GM12878 (cell line): ENCODE results near the gene PRCC. TPM values are rescaled to one million over a fixed set of nuclear protein-coding genes. Genes with fewer than 3 reads are reported as not detected.

Experiments
- ATAC-seq: fragments of 200-7000 bp; cut with Tn5 transposase; 3 replicates; pipeline ENCODE4 v1.9.1; 2020; ENCODE audit warnings: mild to moderate bottlenecking, moderate library complexity
- BruUV-seq: library from RNA; stranded (reverse); fragments of 400-500 nt; replicated peaks from 2 replicates; lab custom pipeline; 2021; lab: Mats Ljungman, UMichigan
- CTCF ChIA-PET: fragments of 300-600 bp; sonication (Branson Sonifier 250); formaldehyde crosslinking; extraction: SDS; loops from one replicate; lab custom pipeline; 2021; ENCODE audit warnings: inconsistent platforms; lab: Yijun Ruan, JAX
- POLR2A ChIA-PET: fragments of 350-600 bp; formaldehyde crosslinking; extraction: SDS; loops from one replicate; lab custom pipeline; 2021; ENCODE audit warnings: inconsistent platforms; lab: Charles Lee
- RAD21 ChIA-PET: fragments of 300-600 bp; sonication (Branson Sonifier 250); formaldehyde crosslinking; loops from one replicate; lab custom pipeline; 2023; ENCODE audit warnings: antibody characterized with exemption; ENCODE audit not compliant: unreplicated experiment; lab: Charles Lee
- SMC1A ChIA-PET: fragments of 300-600 bp; sonication (Branson Sonifier 250); formaldehyde crosslinking; loops from one replicate; lab custom pipeline; 2023; ENCODE audit not compliant: unreplicated experiment, uncharacterized antibody; lab: Charles Lee
- DNase-seq: peaks from one replicate; pipeline ENCODE4 v3.0.0-alpha.2; 2011; ENCODE audit warnings: low read depth, low spot score
- FAIRE-seq: peaks from 3 replicates; lab custom pipeline; 2011; peaks lifted over from hg19 to GRCh38; lab: Jason Lieb, UNC
- H2AFZ ChIP-seq: 2 replicates; pipeline ENCODE4 v1.6.0; 2011; ENCODE audit warnings: low read depth, low read length, control low read depth; ENCODE audit not compliant: control insufficient read depth
- H3K27ac ChIP-seq: 2 replicates; pipeline ENCODE4 v1.5.1; 2011; ENCODE audit warnings: control low read depth; ENCODE audit not compliant: control insufficient read depth, insufficient read depth
- H3K27me3 ChIP-seq, 2 experiments: replicated peaks in 1 of 2; 2 replicates each; pipeline versions ENCODE4 v1.6.0 to v1.6.1; 2011; ENCODE audit warnings: low read length in 1 of 2; ENCODE audit not compliant: control insufficient read depth in 2 of 2, insufficient read depth in 2 of 2
- H3K36me3 ChIP-seq, 2 experiments: 2 replicates each; pipeline ENCODE4 v1.5.1; 2011; ENCODE audit warnings: low read length in 1 of 2; ENCODE audit not compliant: control insufficient read depth in 2 of 2, insufficient read depth in 2 of 2
- H3K4me1 ChIP-seq: 2 replicates; pipeline ENCODE4 v1.6.1; 2011; ENCODE audit warnings: mild to moderate bottlenecking, low read length, moderate library complexity, mixed read lengths; ENCODE audit not compliant: control insufficient read depth, insufficient read depth
- H3K4me2 ChIP-seq: 2 replicates; pipeline ENCODE4 v1.6.0; 2011; ENCODE audit warnings: control low read depth; ENCODE audit not compliant: control insufficient read depth, insufficient read depth
- H3K4me3 ChIP-seq: fragments of 200-600 bp; sonication (generic); 2 replicates; pipeline ENCODE4 v1.5.1; 2016
- H3K79me2 ChIP-seq: 2 replicates; pipeline ENCODE4 v1.6.0; 2011; ENCODE audit warnings: low read length; ENCODE audit not compliant: control insufficient read depth, insufficient read depth
- H3K9ac ChIP-seq: 2 replicates; pipeline ENCODE4 v1.8.0; 2011; ENCODE audit warnings: low read length, control low read depth, mixed read lengths; ENCODE audit not compliant: control insufficient read depth, insufficient read depth
- H3K9me3 ChIP-seq: replicated peaks from 3 replicates; pipeline ENCODE4 v1.5.1; 2011; ENCODE audit warnings: mild to moderate bottlenecking, low read length; ENCODE audit not compliant: control insufficient read depth, insufficient read depth
- H4K20me1 ChIP-seq: 2 replicates; pipeline ENCODE4 v1.6.0; 2011; ENCODE audit not compliant: control insufficient read depth, insufficient read depth
- DPF2 ChIP-seq: fragments of 450-650 bp; IDR thresholded peaks from 2 replicates; pipeline ENCODE4 v1.6.1; 2017; ENCODE audit warnings: mild to moderate bottlenecking
- HDAC2 ChIP-seq: fragments of 200-600 bp; sonication (generic); IDR thresholded peaks from 2 replicates; pipeline ENCODE4 v1.6.1; 2017
- MTA2 ChIP-seq: fragments of 450-650 bp; IDR thresholded peaks from 2 replicates; pipeline ENCODE4 v1.6.1; 2016; ENCODE audit warnings: low read depth, mild to moderate bottlenecking, moderate library complexity
- REST ChIP-seq: IDR thresholded peaks from 2 replicates; pipeline ENCODE4 v1.6.1; 2012; ENCODE audit warnings: mild to moderate bottlenecking, low read depth, low read length
- WGBS: methylation state at CpG from one replicate; pipeline ENCODE4 v1.1.6; 2016; ENCODE audit warnings: low lambda C conversion rate; ENCODE audit not compliant: insufficient replicate concordance, insufficient coverage; ENCODE audit errors: missing lambda C conversion rate; 5-methylcytosine and 5-hydroxymethylcytosine counted together
- in situ Hi-C: fragments of 300-500 bp; cut with MboI; formaldehyde crosslinking; loops from 9 replicates; pipeline ENCODE4 v1.14.3; 2018; ENCODE audit warnings: mixed read lengths
- intact Hi-C: fragments of 100-400 bp; cut with micrococcal nuclease; formaldehyde crosslinking; loops from one replicate; pipeline ENCODE4 v1.14.2; 2022; ENCODE audit not compliant: unreplicated experiment
- polyA plus RNA-seq, 11 experiments: library from polyadenylated mRNA; depleted of rRNA in 4 of 11; unstranded in 6 of 11; stranded (reverse) in 5 of 11; fragments of >200 nt; fragmentation: Nextera tagmentation in 4 of 11; fragmentation: Illumina TruSeq in 1 of 11; extraction: Ambion mirVana in 4 of 11; extraction: Trizol in 1 of 11; gene quantifications; 1 replicate in 1 of 11; 2 replicates in 10 of 11; pipeline versions ENCODE4 v1.2.1 to v1.2.3, GENCODE V29; 2011 to 2016; ENCODE audit warnings: inconsistent platforms in 2 of 11, missing spikeins in 2 of 11, low read depth in 1 of 11
- total RNA-seq, 4 experiments: library from RNA; depleted of rRNA in 3 of 4; stranded (reverse); fragments of >200 nt in 3 of 4; fragmentation: Illumina TruSeq in 1 of 4; extraction: Trizol in 1 of 4; gene quantifications; 2 replicates each; pipeline versions ENCODE4 v1.2.1 to v1.2.3, GENCODE V29; 2013 to 2021
- TF ChIP-seq, protein P1 (sequence below), 3 experiments: IDR thresholded peaks in 2 of 3; conservative IDR thresholded peaks in 1 of 3; 2 replicates each; pipeline ENCODE4 v1.5.1; 2011; ENCODE audit warnings: low read depth in 3 of 3, low read length in 3 of 3, mild to moderate bottlenecking in 3 of 3, control low read depth in 2 of 3, moderate library complexity in 2 of 3, inconsistent platforms in 1 of 3, mixed read lengths in 1 of 3; ENCODE audit not compliant: control insufficient read depth in 2 of 3, insufficient read depth in 1 of 3; ENCODE audit errors: extremely low read depth in 1 of 3

PRCC gene
- total and polyA plus RNA-seq, 10 of the 15 experiments (the other 5 are each of a cell fraction or from before 2014, with no cell fraction given), result 23.8 to 132 (median 63.1) TPM

DNA sequence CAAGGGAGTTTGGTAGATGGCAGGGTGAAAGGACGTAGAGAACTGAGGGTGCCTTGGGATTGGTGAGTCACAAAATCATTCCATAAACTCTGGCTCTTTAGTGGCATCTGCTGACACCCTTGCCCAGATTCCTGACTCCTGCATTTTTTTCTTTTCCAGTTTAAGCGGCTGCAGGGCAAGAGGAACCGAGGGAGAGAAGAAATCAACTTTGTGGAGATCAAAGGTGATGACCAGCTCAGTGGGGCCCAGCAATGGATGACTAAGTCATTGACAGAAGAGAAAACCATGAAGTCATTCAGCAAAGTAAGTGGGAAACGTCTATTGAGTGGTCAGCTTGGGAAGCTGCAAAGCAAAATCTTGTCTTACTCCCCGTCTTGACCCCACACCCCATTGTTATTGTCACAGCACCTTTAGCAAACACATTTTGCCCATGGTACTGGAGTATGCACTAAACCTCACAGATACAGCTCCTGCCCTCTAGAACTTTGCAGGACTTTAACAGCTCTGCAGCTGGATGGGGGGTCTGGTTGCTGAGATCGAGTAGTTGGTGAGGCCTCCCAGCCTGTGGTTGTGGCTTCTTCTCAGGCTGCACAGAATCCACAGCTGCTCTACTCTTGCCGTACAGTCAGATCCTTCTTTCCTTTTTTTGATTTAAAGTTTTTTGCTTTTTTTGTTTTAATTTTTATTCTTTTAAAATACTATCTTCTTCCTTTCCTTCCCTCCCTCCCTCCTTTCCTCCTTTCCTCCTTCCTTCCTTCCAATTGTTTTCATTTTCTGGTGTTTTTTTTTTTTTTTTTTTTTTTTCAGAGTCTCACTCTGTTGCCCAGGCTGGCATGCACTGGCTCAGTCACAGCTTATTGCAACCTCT is 27.4 kb downstream of the PRCC start:
- H3K9ac ChIP-seq, result no peak overlapping the region
- DNase-seq (no peak), ATAC-seq (no peak), FAIRE-seq (no peak)
- H3K4me1 ChIP-seq, result peaks cover 17% of the 10 kb centered on the region
- H3K9me3 ChIP-seq, result no peaks in the 10 kb centered on the region
- H3K4me2 ChIP-seq, result no peak overlapping the region
- ChIA-PET SMC1A (interaction anchor here (0.7 to 5.7 kb wide), 9 partner anchors 11 to 95 kb away, joined by 3 to 60 read pairs (median 3); partner anchors contain the start of genes INSRR, ISG20L2, METTL25B and NTRK1), POLR2A (interaction anchor here (0.7 kb wide), 2 partner anchors 68 to 591 kb away, joined by 4 to 5 read pairs; no protein-coding TSS in a partner anchor), CTCF (interaction anchor here (0.7 to 13.1 kb wide), 13 partner anchors 10 to 278 kb away, joined by 3 to 206 read pairs (median 8); partner anchors contain the start of genes INSRR, ISG20L2, METTL25B and NTRK1), RAD21 (interaction anchor here (6.1 to 11.9 kb wide), 2 partner anchors 66 to 67 kb away, joined by 42 to 115 read pairs; partner anchors contain the start of genes INSRR, ISG20L2, METTL25B and NTRK1)
- H3K27ac ChIP-seq, result no peak overlapping the region
- no peak for TF ChIP-seq DPF2
- no peak for TF ChIP-seq HDAC2
- TF ChIP-seq, protein P1, sequence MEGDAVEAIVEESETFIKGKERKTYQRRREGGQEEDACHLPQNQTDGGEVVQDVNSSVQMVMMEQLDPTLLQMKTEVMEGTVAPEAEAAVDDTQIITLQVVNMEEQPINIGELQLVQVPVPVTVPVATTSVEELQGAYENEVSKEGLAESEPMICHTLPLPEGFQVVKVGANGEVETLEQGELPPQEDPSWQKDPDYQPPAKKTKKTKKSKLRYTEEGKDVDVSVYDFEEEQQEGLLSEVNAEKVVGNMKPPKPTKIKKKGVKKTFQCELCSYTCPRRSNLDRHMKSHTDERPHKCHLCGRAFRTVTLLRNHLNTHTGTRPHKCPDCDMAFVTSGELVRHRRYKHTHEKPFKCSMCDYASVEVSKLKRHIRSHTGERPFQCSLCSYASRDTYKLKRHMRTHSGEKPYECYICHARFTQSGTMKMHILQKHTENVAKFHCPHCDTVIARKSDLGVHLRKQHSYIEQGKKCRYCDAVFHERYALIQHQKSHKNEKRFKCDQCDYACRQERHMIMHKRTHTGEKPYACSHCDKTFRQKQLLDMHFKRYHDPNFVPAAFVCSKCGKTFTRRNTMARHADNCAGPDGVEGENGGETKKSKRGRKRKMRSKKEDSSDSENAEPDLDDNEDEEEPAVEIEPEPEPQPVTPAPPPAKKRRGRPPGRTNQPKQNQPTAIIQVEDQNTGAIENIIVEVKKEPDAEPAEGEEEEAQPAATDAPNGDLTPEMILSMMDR (IDR thresholded peaks at IDR 0.05 in 2 of 3, conservative IDR thresholded peaks at IDR 0.05 in 1 of 3; ENCODE audit: control insufficient read depth in 2 of 3, extremely low read depth in 1 of 3, insufficient read depth in 1 of 3, low read depth in 3 of 3, low read length in 3 of 3), result no peak
- TF ChIP-seq MTA2, result no peak
- no peak for TF ChIP-seq REST
- no peaks in the 10 kb centered on the region for H4K20me1 ChIP-seq
- H3K4me3 ChIP-seq, result no peak overlapping the region
- no peaks in the 10 kb centered on the region for H3K79me2 ChIP-seq
- H3K27me3 ChIP-seq, result no peaks in the 10 kb centered on the region
- no TSS peak for BruUV-seq
- 57% methylated on average over 7 of the region's 7 CpGs for whole genome bisulfite sequencing
- H2AFZ ChIP-seq, result no peak overlapping the region
- H3K36me3 ChIP-seq, result peaks cover 37 to 53% of the 10 kb centered on the region in 2 experiments
- in situ Hi-C loops, result no loop called here
- intact Hi-C loops, result loop anchor here (5.0 kb wide), 1 partner anchor 43 kb away; no protein-coding TSS in a partner anchor
